H1 (cell line): ENCODE results near the gene MYMX. TPM values are rescaled to one million over a fixed set of nuclear protein-coding genes. Genes with fewer than 3 reads are reported as not detected.

Experiments
- CTCF ChIA-PET: fragments of 300-600 bp; sonication (Branson Sonifier 250); formaldehyde crosslinking; loops from one replicate; lab custom pipeline; 2021; ENCODE audit not compliant: partially characterized antibody; lab: Charles Lee
- POLR2A ChIA-PET: fragments of 300-600 bp; sonication (Branson Sonifier 250); formaldehyde crosslinking; loops from one replicate; lab custom pipeline; 2021; ENCODE audit warnings: inconsistent platforms; ENCODE audit not compliant: partially characterized antibody; lab: Charles Lee
- DNase-seq, 2 experiments: peaks; one replicate each; pipeline versions ENCODE4 v3.0.0 to v3.0.0-alpha.2; 2010 to 2022; ENCODE audit warnings: low spot score in 2 of 2, low read depth in 1 of 2, mixed read lengths in 1 of 2
- FAIRE-seq: peaks from 2 replicates; lab custom pipeline; 2011; peaks lifted over from hg19 to GRCh38; lab: Jason Lieb, UNC
- H2AFZ ChIP-seq: 2 replicates; pipeline ENCODE4 v1.8.1; 2012; ENCODE audit warnings: low read length, inconsistent platforms
- H2AK5ac ChIP-seq: 2 replicates; pipeline ENCODE4 v1.6.1; 2013; ENCODE audit warnings: low read depth, low read length
- H2BK120ac ChIP-seq: replicated peaks from 2 replicates; pipeline ENCODE3; 2013; ENCODE audit warnings: low read depth, low read length, inconsistent platforms
- H2BK12ac ChIP-seq: 2 replicates; pipeline ENCODE4 v1.6.1; 2013; ENCODE audit warnings: low read depth, low read length
- H2BK15ac ChIP-seq: 2 replicates; pipeline ENCODE4 v1.6.1; 2013; ENCODE audit warnings: low read length
- H2BK20ac ChIP-seq: 2 replicates; pipeline ENCODE4 v1.6.1; 2013; ENCODE audit warnings: low read length
- H2BK5ac ChIP-seq: 2 replicates; pipeline ENCODE4 v1.6.1; 2013; ENCODE audit warnings: low read depth, low read length
- H3K14ac ChIP-seq: 2 replicates; pipeline ENCODE4 v1.6.1; 2013; ENCODE audit warnings: inconsistent platforms; ENCODE audit not compliant: insufficient read length
- H3K18ac ChIP-seq: 2 replicates; pipeline ENCODE4 v1.6.1; 2013; ENCODE audit warnings: low read length; ENCODE audit errors: extremely low read depth
- H3K23ac ChIP-seq: 2 replicates; pipeline ENCODE4 v1.6.1; 2013; ENCODE audit warnings: inconsistent platforms; ENCODE audit not compliant: insufficient read length
- H3K23me2 ChIP-seq: 2 replicates; pipeline ENCODE4 v1.6.1; 2013; ENCODE audit warnings: low read depth, low read length
- H3K27ac ChIP-seq: 2 replicates; pipeline ENCODE4 v1.6.1; 2011; ENCODE audit warnings: low read depth, low read length, inconsistent platforms
- H3K27me3 ChIP-seq, 4 experiments: replicated peaks in 1 of 4; 1 replicate in 1 of 4; 2 replicates in 3 of 4; pipeline versions ENCODE4 v1.6.1 to v1.8.1; 2011 to 2013; ENCODE audit warnings: low read length in 3 of 4, mild to moderate bottlenecking in 3 of 4, inconsistent platforms in 2 of 4, mixed read lengths in 2 of 4, moderate library complexity in 1 of 4; ENCODE audit not compliant: control insufficient read depth in 3 of 4, insufficient read depth in 3 of 4; ENCODE audit errors: extremely low read depth in 1 of 4
- H3K36me3 ChIP-seq, 4 experiments: 2 replicates each; pipeline versions ENCODE4 v1.6.1 to v1.8.1; 2011 to 2013; ENCODE audit warnings: mild to moderate bottlenecking in 4 of 4, low read length in 3 of 4, moderate library complexity in 2 of 4, control low read depth in 1 of 4, inconsistent platforms in 1 of 4; ENCODE audit not compliant: insufficient read depth in 4 of 4, control insufficient read depth in 2 of 4
- H3K4ac ChIP-seq: replicated peaks from 2 replicates; pipeline ENCODE3; 2013; ENCODE audit warnings: low read length, low read depth, mixed read lengths, inconsistent platforms; ENCODE audit not compliant: insufficient read length
- H3K4me1 ChIP-seq, 4 experiments: replicated peaks in 1 of 4; 1 replicate in 1 of 4; 2 replicates in 3 of 4; pipeline versions ENCODE4 v1.6.1 to v1.8.1; 2011 to 2013; ENCODE audit warnings: low read length in 3 of 4, inconsistent platforms in 2 of 4, mixed read lengths in 1 of 4; ENCODE audit not compliant: insufficient read depth in 4 of 4, control insufficient read depth in 3 of 4
- H3K4me2 ChIP-seq, 2 experiments: 2 replicates each; pipeline versions ENCODE4 v1.6.1 to v1.8.1; 2011 to 2013; ENCODE audit warnings: low read depth in 2 of 2, low read length in 2 of 2, control low read depth in 1 of 2, inconsistent platforms in 1 of 2, mild to moderate bottlenecking in 1 of 2; ENCODE audit not compliant: insufficient read depth in 1 of 2
- H3K4me3 ChIP-seq, 4 experiments: fragments of 200-600, 300-600 bp in 1 of 4; sonication (generic), shearing (Covaris generic), sonication (Bioruptor Twin) in 1 of 4; 2 replicates each; pipeline versions ENCODE4 v1.5.1 to v1.8.1; 2011 to 2016; ENCODE audit warnings: low read length in 4 of 4, low read depth in 3 of 4, control low read depth in 2 of 4, inconsistent platforms in 2 of 4, mild to moderate bottlenecking in 2 of 4, mixed read lengths in 1 of 4, moderate library complexity in 1 of 4; ENCODE audit not compliant: insufficient read depth in 2 of 4; ENCODE audit errors: extremely low read depth in 1 of 4
- H3K56ac ChIP-seq: replicated peaks from 2 replicates; pipeline ENCODE3; 2013; ENCODE audit warnings: low read depth, mild to moderate bottlenecking, mixed read lengths, low read length, inconsistent platforms; ENCODE audit not compliant: insufficient read length
- H3K79me1 ChIP-seq: 2 replicates; pipeline ENCODE4 v1.6.1; 2013; ENCODE audit warnings: low read depth, low read length, control low read depth
- H3K79me2 ChIP-seq, 2 experiments: 2 replicates each; pipeline versions ENCODE4 v1.6.1 to v1.8.1; 2012 to 2013; ENCODE audit warnings: low read length in 2 of 2, mild to moderate bottlenecking in 2 of 2, inconsistent platforms in 1 of 2; ENCODE audit not compliant: insufficient read depth in 2 of 2, control insufficient read depth in 1 of 2
- H3K9ac ChIP-seq, 4 experiments: replicated peaks in 1 of 4; 1 replicate in 1 of 4; 2 replicates in 3 of 4; pipeline versions ENCODE4 v1.6.1 to v1.8.1; 2011 to 2013; ENCODE audit warnings: low read depth in 3 of 4, low read length in 3 of 4, control low read depth in 2 of 4, mild to moderate bottlenecking in 2 of 4, moderate library complexity in 2 of 4, inconsistent platforms in 1 of 4; ENCODE audit errors: extremely low read depth in 1 of 4
- H3K9me3 ChIP-seq, 2 experiments: 2 replicates each; pipeline versions ENCODE4 v1.6.1 to v1.8.1; 2012 to 2013; ENCODE audit warnings: mild to moderate bottlenecking in 2 of 2, moderate library complexity in 2 of 2, control low read depth in 1 of 2, inconsistent platforms in 1 of 2, low read depth in 1 of 2, low read length in 1 of 2, mixed read lengths in 1 of 2; ENCODE audit not compliant: insufficient read depth in 2 of 2
- H4K20me1 ChIP-seq, 2 experiments: replicated peaks in 1 of 2; 2 replicates each; pipeline versions ENCODE3 to v1.8.1; 2011 to 2013; ENCODE audit warnings: inconsistent platforms in 2 of 2, low read length in 2 of 2, mild to moderate bottlenecking in 1 of 2; ENCODE audit not compliant: insufficient read depth in 2 of 2, control insufficient read depth in 1 of 2
- H4K5ac ChIP-seq: 2 replicates; pipeline ENCODE4 v1.6.1; 2013; ENCODE audit warnings: low read length, low read depth, mixed read lengths, inconsistent platforms; ENCODE audit not compliant: insufficient read length
- H4K8ac ChIP-seq: 2 replicates; pipeline ENCODE4 v1.8.0; 2013; ENCODE audit warnings: mild to moderate bottlenecking, moderate library complexity, low read length, inconsistent platforms; ENCODE audit not compliant: insufficient read depth; ENCODE audit errors: extremely low read depth
- H4K91ac ChIP-seq: replicated peaks from 2 replicates; pipeline ENCODE3; 2013; ENCODE audit warnings: low read length, mixed read lengths, inconsistent platforms; ENCODE audit not compliant: insufficient read length
- ATF3 ChIP-seq: IDR thresholded peaks from 2 replicates; pipeline ENCODE4 v1.6.1; 2011; ENCODE audit warnings: low read depth, mild to moderate bottlenecking, low read length; ENCODE audit not compliant: insufficient read depth
- BCL11A ChIP-seq, 2 experiments: IDR thresholded peaks; one replicate each; pipeline ENCODE4 v1.6.1; 2011; ENCODE audit warnings: low read depth in 2 of 2, low read length in 2 of 2, mild to moderate bottlenecking in 2 of 2
- CHD2 ChIP-seq: IDR thresholded peaks from 2 replicates; pipeline ENCODE4 v1.6.1; 2012; ENCODE audit warnings: low read length, improper control_type of control experiment
- CTBP2 ChIP-seq: IDR thresholded peaks from 2 replicates; pipeline ENCODE4 v1.7.0; 2011; ENCODE audit warnings: borderline replicate concordance, mild to moderate bottlenecking, moderate library complexity, mixed read lengths, low read length; ENCODE audit not compliant: insufficient read depth, insufficient read length
- GABPA ChIP-seq: IDR thresholded peaks from 2 replicates; pipeline ENCODE4 v1.6.1; 2011; ENCODE audit warnings: mild to moderate bottlenecking, low read length, moderate library complexity, borderline replicate concordance; ENCODE audit not compliant: insufficient read depth
- KDM1A ChIP-seq: fragments of 200-600, 300-600 bp; sonication (generic); IDR thresholded peaks from 2 replicates; pipeline ENCODE4 v1.7.1; 2016; ENCODE audit warnings: mild to moderate bottlenecking, low read length, borderline replicate concordance
- RAD21 ChIP-seq, 2 experiments: IDR thresholded peaks in 1 of 2; conservative IDR thresholded peaks in 1 of 2; 2 replicates each; pipeline ENCODE4 v1.6.1; 2011; ENCODE audit warnings: low read depth in 2 of 2, low read length in 2 of 2, improper control_type of control experiment in 1 of 2, inconsistent platforms in 1 of 2, mild to moderate bottlenecking in 1 of 2, moderate library complexity in 1 of 2
- SP1 ChIP-seq: IDR thresholded peaks from 2 replicates; pipeline ENCODE4 v1.6.1; 2011; ENCODE audit warnings: low read depth, low read length
- SP4 ChIP-seq: IDR thresholded peaks from 2 replicates; pipeline ENCODE4 v1.6.1; 2012; ENCODE audit warnings: low read length, inconsistent platforms
- YY1 ChIP-seq: IDR thresholded peaks from 2 replicates; pipeline ENCODE4 v1.6.1; 2011; ENCODE audit warnings: low read depth, mild to moderate bottlenecking, low read length
- WGBS, 2 experiments: shearing (Covaris generic) in 1 of 2; methylation state at CpG; one replicate each; pipeline versions ENCODE4 v1.1.6 to v1.1.7; 2013 to 2015; ENCODE audit warnings: low lambda C conversion rate in 2 of 2, mixed read lengths in 2 of 2, inconsistent platforms in 1 of 2, low coverage in 1 of 2, missing lambda C conversion rate in 1 of 2; ENCODE audit not compliant: insufficient replicate concordance in 2 of 2, insufficient coverage in 1 of 2, insufficient read length in 1 of 2; ENCODE audit errors: extremely low coverage in 1 of 2, missing lambda C conversion rate in 1 of 2; 5-methylcytosine and 5-hydroxymethylcytosine counted together
- polyA plus RNA-seq, 7 experiments: library from polyadenylated mRNA; depleted of rRNA in 3 of 7; stranded (reverse) in 5 of 7; unstranded in 2 of 7; fragments of >200 nt in 5 of 7; fragments of 200-250 nt in 2 of 7; gene quantifications; 1 replicate in 5 of 7; 2 replicates in 1 of 7; 4 replicates in 1 of 7; pipeline versions ENCODE4 v1.2.1 to v1.2.3, GENCODE V29; 2011 to 2013; ENCODE audit warnings: missing spikeins in 2 of 7, mixed read lengths in 2 of 7
- total RNA-seq: library from RNA; stranded (reverse); fragmentation: NEBNext Ultra II Directional; extraction: Animal tissue kit (Norgen Biotek cat#: 25700); gene quantifications from 2 replicates; pipeline ENCODE4 v1.2.1, GENCODE V29; 2021

MYMX gene
- total and polyA plus RNA-seq, 2 of the 8 experiments (the other 6 are each of a cell fraction or from before 2014, with no cell fraction given): 4.7 to 6.9 TPM

GRCh38 chr6:44267252-44267651 lies 50.5 kb downstream of the MYMX start:
- Histone ChIP-seq H3K14ac (no peak overlapping the region), H3K9me3 (no peaks in the 10 kb centered on the region), H4K5ac (no peak overlapping the region), H2BK5ac (no peak overlapping the region), H3K23me2 (peaks cover 14% of the 10 kb centered on the region), H2AK5ac (no peak overlapping the region), H3K79me2 (peaks cover 0 to 10% of the 10 kb centered on the region in 2 experiments; a peak in 1 of 4 replicates), H4K8ac (no peak overlapping the region), H4K91ac (no peak overlapping the region), H3K56ac (no peak overlapping the region), H3K4ac (no peak overlapping the region), H3K4me3 (no peak overlapping the region), H2AFZ (no peak overlapping the region), H3K27me3 (peaks cover 0 to 3% (median 0%) of the 10 kb centered on the region in 4 experiments; a peak in 2 of 7 replicates), H4K20me1 (peaks cover 1 to 2% of the 10 kb centered on the region in 2 experiments), H3K23ac (no peak overlapping the region), H3K79me1 (peaks cover 7% of the 10 kb centered on the region; the same call in 1 of the 2 replicates), H3K36me3 (no peaks in the 10 kb centered on the region; a peak in 1 of 8 replicates), H2BK15ac (no peak overlapping the region), H2BK20ac (no peak overlapping the region), H2BK120ac (no peak overlapping the region), H3K9ac (no peak overlapping the region)
- CTCF ChIA-PET: interaction anchor here (0.7 to 19.0 kb wide), 27 partner anchors 8 to 1255 kb away, joined by 3 to 330 read pairs (median 6); partner anchors contain the start of genes AARS2, SLC35B2 and SPATS1
- no peak for FAIRE-seq
- POLR2A ChIA-PET: interaction anchor here (1.1 to 12.0 kb wide), 10 partner anchors 11 to 75 kb away, joined by 3 to 138 read pairs (median 11); partner anchors contain the start of genes HSP90AB1, SLC35B2 and SPATS1
- 86% methylated on average over 10 of the region's 10 CpGs; no CpG with 5 or more reads in 1 of the 2 experiments for WGBS, 2 experiments
- no peak for TF ChIP-seq ATF3
- TF ChIP-seq SP4: no peak
- no peak for TF ChIP-seq SP1
- TF ChIP-seq BCL11A (IDR thresholded peaks at IDR 0.05; ENCODE audit: low read depth in 2 of 2, low read length in 2 of 2): no peak
- TF ChIP-seq KDM1A: no peak
- TF ChIP-seq GABPA: no peak
- no peak for TF ChIP-seq CHD2
- no peak for TF ChIP-seq RAD21 (IDR thresholded peaks at IDR 0.05 in 1 of 2, conservative IDR thresholded peaks at IDR 0.05 in 1 of 2; ENCODE audit: low read depth in 2 of 2, low read length in 2 of 2)
- no peak for TF ChIP-seq YY1
- no peak for TF ChIP-seq CTBP2
- TF ChIP-seq, all 59 proteins: peak for 0
- Histone ChIP-seq H3K27ac (no peak overlapping the region), H3K18ac (no peak overlapping the region), H2BK12ac (0 out of 2 replicates have a peak overlapping the region, but pooled peaks have one; percentile 39), H3K4me2 (no peak overlapping the region), H3K4me1 (peaks cover 20 to 50% (median 26%) of the 10 kb centered on the region in 4 experiments)
- DNase-seq: no peak
